Measurements from ENCODE around the gene EZH2. TPM values are rescaled to one million over a fixed set of nuclear protein-coding genes. Genes with fewer than 3 reads are reported as not detected.

The EZH2 gene
- total and polyA plus RNA-seq, 7 donors, result 0.71 to 14.6 (median 1.9) TPM

- Histone ChIP-seq H3K27me3 (no peaks in the 10 kb centered on the region), H3K4me1 (no peaks in the 10 kb centered on the region), H3K27ac (no peak overlapping the region), H3K36me3 (peaks cover 61 to 97% (median 71%) of the 10 kb centered on the region in 4 donors), H3K4me3 (no peak overlapping the region), H3K9me3 (peaks cover 0 to 3% (median 0%) of the 10 kb centered on the region in 4 donors)
- WGBS, 2 donors, result 95 to 96% methylated on average over 15 of the region's 15 CpGs
- DNase-seq, result no peak
- TF ChIP-seq POLR2AphosphoS5 (IDR thresholded peaks at IDR 0.05) (no peak), CTCF (IDR thresholded peaks at IDR 0.05) (no peak), POLR2A (IDR thresholded peaks at IDR 0.05) (no peak), EP300 (IDR thresholded peaks at IDR 0.05) (no peak)
- intact Hi-C loops (cut with DNase I), result no loop called here
Measured at GRCh38 chr7:148791546-148791945, 92.5 kb downstream of the EZH2 start.

DNA sequence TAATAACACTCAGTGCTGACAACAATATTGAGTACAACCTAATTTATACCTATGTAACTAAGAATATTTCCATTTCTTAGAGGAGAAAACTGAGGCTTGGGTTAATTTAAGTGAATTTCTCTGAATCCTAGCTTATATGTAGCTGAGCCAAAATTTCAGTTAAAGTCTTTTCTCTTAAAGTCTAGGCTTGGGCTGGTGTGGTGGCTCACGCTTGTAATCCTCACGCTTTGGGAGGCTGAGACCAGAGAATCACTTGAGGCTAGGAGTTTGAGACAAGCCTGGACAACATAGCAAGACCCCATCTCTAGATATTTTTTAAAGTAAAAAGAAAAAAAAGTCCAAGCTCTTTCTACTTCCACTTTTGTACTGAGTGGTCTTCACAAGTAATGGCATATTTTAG, 93.2 kb downstream of the EZH2 start:
- TF ChIP-seq POLR2A (IDR thresholded peaks at IDR 0.05) (no peak), EP300 (IDR thresholded peaks at IDR 0.05) (no peak), CTCF (IDR thresholded peaks at IDR 0.05) (no peak), POLR2AphosphoS5 (IDR thresholded peaks at IDR 0.05) (no peak)
- no peak for DNase-seq
- Histone ChIP-seq H3K36me3 (peaks cover 61 to 97% (median 73%) of the 10 kb centered on the region in 4 donors), H3K27ac (no peak overlapping the region), H3K9me3 (peaks cover 0 to 3% (median 0%) of the 10 kb centered on the region in 4 donors), H3K4me1 (no peaks in the 10 kb centered on the region), H3K27me3 (no peaks in the 10 kb centered on the region), H3K4me3 (no peak overlapping the region)
- 97 to 99% methylated on average over 2 of the region's 2 CpGs for WGBS, 2 donors
- intact Hi-C loops (cut with DNase I), result no loop called here

DNA sequence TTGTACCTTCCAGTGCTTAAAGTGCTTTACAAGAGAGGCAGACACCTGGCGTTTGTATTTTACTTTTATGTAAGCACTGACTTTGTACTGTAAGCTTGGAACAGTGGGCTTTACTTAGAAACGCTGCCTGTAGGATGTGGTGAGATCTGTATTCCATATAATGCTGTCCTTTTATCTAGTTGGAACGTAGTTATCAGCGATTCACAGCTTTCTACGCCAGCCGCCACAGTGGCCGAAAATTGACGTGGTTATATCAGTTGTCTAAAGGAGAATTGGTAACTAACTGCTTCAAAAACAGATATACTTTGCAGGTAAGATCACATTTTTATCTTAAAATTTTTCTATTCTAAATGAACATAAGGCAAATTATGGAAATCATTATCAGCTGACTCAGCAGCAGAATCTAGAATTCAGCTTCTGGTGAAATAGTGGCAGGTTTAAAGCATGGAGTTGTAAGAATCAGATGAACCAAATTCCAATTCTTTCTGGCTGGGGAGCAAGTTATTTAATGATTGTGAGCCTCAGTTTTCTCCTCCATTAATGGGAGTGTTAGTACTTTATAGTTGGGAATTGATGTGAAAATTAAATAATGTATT, 93.9 kb downstream of the EZH2 start:
- Histone ChIP-seq H3K27me3 (no peaks in the 10 kb centered on the region), H3K4me3 (no peak overlapping the region), H3K36me3 (peaks cover 61 to 100% (median 73%) of the 10 kb centered on the region in 4 donors), H3K27ac (no peak overlapping the region), H3K9me3 (peaks cover 0 to 3% (median 0%) of the 10 kb centered on the region in 4 donors), H3K4me1 (no peaks in the 10 kb centered on the region)
- no peak for TF ChIP-seq EP300 (IDR thresholded peaks at IDR 0.05)
- no peak for TF ChIP-seq POLR2A (IDR thresholded peaks at IDR 0.05)
- TF ChIP-seq POLR2AphosphoS5 (IDR thresholded peaks at IDR 0.05), result no peak
- no peak for TF ChIP-seq CTCF (IDR thresholded peaks at IDR 0.05)
- whole genome bisulfite sequencing, 2 donors, result 91 to 92% methylated on average over 8 of the region's 8 CpGs
- intact Hi-C loops (cut with DNase I), result no loop called here
- DNase-seq, result no peak

DNA sequence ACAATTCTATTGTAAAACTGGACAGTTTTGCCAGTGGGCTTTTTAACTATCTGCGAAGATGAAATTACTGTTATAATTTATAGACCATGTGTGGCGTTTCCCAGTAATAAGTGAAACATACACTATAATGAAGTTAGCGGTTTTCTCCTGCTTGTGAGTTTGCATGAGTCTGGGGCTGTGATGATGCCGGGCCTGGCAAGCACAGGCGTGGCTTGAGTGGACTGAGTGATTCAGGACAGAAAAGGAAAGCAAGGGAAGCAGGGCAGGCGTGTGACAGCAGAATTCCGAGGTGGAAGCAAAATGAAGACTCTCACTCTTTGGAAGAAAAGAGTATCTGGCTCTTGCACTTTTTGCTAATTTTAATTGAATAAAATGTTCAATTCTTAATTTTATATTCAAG, 94.9 kb downstream of the EZH2 start:
- Histone ChIP-seq H3K36me3 (peaks cover 51 to 100% (median 66%) of the 10 kb centered on the region in 4 donors), H3K4me1 (no peaks in the 10 kb centered on the region), H3K27me3 (no peaks in the 10 kb centered on the region), H3K27ac (no peak overlapping the region), H3K9me3 (no peaks in the 10 kb centered on the region), H3K4me3 (no peak overlapping the region)
- no peak for TF ChIP-seq CTCF (IDR thresholded peaks at IDR 0.05)
- TF ChIP-seq EP300 (IDR thresholded peaks at IDR 0.05), result no peak
- no peak for TF ChIP-seq POLR2A (IDR thresholded peaks at IDR 0.05)
- TF ChIP-seq POLR2AphosphoS5 (IDR thresholded peaks at IDR 0.05), result no peak
- no peak for DNase-seq
- 93 to 94% methylated on average over 7 of the region's 7 CpGs for WGBS, 2 donors
- intact Hi-C loops (cut with DNase I), result no loop called here

All from sigmoid colon (tissue), 7 donors.